Activated CD4-positive, alpha-beta T cell treated with anti-CD3 and anti-CD28 coated beads for 48 hours (primary cell): ENCODE data around the gene PRRT4.

ENCODE experiments used
- DNase-seq: peaks from one replicate; pipeline ENCODE4 v3.0.0-alpha.2; 2020

PRRT4 gene

GRCh38 chr7:128394904-128395496, 33.5 kb upstream of the PRRT4 start:
- no peak for DNase-seq

- no peak for DNase-seq
These were observed 32.2 kb upstream of the PRRT4 start for GRCh38 chr7:128393526-128394330.

DNA sequence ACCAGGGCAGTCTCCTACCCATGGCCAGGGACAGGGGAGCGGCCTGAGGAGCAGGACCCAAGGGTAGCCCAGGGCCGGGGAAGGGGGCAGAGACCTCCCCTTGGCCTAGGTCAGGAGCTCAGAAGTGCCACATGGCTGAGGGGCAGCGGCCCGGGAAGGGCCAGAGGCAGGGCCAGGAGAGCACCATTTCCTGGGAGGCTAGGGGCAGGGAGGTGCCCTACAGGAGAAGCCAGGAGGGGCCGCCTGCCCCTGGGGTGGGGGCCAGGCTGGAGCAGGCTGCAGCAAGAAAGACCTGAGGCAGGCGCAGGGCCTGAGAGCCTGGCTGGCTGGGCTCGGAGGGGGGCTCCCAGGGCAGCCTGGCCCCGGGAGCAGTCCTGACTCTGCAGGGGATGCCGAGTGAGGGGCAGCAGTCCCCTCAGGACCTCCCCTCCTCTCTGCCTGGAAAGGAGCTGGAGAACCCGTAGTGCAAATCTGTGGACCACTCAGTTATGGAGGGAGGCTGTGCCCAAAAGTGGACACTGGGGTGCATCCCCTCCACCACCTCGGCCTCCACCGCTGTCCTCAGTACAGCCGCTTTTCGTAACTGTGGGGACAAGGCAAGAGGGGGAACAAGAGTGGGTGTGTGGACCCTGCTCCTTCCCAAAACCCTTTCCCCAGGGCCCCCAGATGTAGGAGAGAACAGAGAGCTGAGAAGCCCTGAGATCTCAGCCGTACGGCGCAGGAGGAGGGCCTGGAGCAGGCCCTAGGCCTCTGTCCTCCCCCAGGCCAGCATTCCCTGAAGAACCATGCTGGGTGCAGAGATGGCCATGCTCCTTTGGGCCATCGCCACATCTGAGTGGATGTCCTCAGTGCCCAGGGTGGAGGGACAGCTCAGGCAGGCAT, 31.2 kb upstream of the PRRT4 start:
- no peak for DNase-seq

DNA sequence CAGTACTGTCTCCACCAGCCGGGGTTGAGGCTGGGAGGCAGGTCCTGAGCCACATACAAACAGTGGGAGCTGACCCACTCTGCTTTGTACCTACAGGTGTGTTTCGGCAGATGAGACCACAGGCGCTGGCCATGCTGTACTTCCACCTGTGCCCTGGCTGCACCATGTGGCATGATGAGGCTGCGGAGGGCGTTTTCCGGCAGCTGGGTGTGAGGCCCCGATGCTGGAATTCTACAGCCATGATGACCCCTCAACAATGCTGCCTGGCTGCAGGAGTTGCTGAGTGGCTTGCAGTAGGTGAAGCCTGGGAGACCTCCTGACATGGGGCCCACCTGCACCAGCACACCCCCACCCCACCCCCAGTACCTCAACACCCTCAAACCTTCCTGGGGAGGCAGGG, 30.3 kb upstream of the PRRT4 start:
- DNase-seq: no peak

- no peak for DNase-seq
These were observed 29.5 kb upstream of the PRRT4 start for GRCh38 chr7:128390871-128391565.

DNA sequence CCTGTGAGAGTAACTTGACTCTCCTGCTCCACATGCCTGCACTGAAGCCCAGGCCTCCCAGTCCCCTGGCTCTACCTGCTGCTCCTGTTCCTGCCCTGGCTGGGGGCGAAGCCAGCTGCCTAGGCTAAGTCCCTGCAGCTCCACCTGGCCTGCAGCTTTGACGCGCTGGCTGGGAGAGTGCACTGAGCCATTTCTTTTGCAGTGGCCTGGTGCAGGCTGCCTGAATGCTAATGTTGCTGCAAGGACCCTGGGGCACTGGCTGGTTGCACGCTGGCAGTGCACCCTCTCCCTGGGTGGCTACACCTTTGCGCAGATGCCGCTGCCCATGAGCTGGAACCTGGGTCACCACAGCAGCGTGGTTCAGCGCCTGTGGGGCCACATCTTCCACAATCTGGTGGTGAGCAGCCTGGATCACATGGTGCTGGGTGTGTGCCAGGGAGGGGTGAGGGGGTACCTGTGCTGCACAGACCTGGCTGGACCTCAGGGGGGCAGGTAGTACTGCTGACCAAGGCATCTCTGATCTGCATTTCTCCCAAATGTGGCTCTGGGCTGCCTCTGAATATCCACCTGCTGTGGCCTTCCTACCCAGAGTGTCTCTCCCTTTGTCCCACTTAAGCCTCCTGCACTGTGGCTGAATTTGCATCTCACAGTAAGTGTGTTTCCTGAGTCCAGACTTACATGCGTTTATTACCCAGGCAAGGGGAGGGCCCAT, 28.3 kb upstream of the PRRT4 start:
- no peak for DNase-seq

GRCh38 chr7:128389085-128389617, 27.7 kb upstream of the PRRT4 start:
- no peak for DNase-seq

- no peak for DNase-seq
These were observed 26.6 kb upstream of the PRRT4 start for GRCh38 chr7:128388145-128388485.

DNA sequence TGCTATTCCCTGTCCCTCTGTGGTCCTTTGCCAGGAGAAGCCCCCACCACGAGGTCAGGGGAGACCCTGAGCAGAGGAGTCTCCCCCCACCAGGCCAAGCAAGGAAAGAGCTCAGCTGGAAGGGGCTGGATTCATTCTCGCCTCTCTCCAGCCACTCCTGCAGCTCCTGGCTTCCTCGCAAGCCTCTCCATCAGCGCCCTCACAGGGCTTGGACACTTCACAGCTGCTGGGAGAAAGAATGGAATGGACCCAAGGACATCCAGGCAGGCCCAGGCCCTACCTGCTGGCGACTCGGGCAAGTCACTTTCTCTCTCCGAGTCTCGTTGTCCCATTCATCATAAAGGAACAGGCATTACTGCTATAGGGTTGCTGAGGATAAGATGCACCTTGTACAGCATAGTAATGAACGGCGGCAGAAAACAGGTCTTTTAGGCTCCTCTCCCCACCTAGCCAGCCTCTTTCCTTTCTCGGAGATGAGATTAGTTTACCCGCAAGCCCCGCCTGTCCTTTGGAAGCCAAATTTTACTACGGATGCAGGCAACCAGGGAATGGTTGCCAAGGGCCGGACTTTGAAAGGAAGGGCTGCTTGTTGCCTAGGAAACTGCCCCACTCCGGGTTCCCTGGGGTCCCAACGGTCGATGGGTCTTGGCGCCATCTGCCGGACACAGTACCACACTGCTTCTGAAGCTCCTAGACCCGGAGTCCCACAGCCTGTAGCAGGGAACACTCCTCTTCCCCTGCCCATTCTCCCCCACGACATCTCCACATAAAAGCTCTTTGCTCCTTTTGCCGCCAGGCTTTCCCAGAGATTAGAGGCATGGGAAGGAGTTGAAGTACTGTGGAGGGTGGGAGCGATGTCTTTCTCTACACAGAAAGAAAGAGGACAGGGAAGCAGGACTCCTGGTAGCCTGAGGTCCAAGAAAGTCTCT, 26.0 kb upstream of the PRRT4 start:
- DNase-seq: peak; percentile 80

DNA sequence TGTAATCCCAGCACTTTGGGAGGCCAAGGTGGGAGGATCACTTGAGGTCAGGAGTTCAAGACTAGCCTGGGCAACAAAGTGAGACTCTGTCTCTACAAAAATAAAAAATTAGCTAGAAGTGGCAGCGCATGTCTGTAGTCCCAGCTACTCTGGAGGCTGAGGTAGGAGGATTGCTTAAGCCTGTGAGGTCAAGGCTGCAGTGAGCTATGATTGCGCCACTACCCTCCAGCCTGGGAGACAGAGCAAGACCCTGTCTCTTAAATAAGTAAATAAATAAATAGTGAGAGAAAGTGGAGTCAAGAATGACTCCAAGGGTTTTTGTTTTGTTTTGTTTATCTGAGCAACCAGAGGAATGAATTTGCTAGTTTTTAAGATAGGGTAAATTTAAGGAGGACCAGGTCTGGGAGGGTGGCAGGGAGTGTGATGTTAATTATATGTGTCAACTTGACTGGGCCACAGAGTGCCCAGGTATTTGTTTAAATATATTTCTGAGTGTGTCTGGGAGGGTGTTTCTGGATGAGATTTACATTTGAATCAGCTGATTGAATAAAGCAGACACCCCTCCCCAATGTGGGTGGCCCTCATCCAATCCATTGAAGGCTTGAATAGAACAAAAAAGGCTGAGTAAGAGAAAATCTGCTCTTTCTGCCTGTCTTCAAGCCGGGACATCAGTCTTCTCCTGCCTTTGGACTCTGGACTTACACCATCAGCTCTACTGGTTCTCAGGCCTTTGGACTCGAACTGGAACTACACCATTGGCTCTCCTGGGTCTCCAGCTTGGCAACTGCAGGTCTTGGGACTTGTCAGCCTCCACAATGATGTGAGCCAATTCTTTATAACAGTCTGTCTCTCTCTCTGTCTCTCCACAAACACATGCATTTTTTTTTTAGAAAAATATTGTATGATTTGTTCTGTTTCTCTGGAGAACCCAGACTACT, 24.8 kb upstream of the PRRT4 start:
- DNase-seq: no peak

DNA sequence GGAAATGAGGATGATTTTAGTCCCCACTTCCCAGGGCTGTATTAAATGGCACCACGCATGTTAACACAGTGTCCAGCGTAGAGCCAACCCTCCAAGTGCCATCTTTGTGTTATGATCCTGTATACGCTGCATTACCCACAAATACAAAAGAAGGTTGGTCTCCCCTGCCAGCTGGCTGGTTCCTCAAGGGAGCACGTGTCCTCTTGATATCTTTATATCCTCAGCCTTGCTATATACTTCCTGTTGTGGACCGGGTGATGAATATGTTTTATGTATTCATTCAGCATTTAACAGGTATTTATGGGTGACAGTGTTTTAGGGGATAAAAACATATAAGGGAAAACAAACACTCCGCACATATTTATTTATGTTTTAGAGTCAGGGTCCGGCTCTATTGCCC, 23.2 kb upstream of the PRRT4 start:
- DNase-seq: no peak

DNA sequence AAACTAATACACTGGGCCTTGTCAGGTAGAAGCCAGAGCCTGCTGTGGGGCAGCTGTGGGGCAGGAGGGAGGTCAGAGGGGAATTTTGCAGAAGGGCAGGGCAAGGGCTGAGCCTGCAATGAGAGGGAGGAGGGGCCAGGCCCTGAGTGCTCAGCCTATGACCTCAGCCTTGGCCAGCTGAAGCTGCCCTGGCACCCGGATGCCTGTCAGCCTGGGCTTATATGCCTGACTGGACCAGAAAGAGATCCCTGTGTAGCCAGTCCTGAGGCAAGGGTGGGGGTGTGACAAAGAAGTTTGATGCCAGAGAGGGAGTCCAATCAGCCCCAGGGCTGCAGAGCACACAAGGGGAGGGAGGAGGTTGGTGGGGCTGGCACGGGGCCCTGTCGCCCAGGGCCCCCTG, 22.3 kb upstream of the PRRT4 start:
- DNase-seq: no peak

DNA sequence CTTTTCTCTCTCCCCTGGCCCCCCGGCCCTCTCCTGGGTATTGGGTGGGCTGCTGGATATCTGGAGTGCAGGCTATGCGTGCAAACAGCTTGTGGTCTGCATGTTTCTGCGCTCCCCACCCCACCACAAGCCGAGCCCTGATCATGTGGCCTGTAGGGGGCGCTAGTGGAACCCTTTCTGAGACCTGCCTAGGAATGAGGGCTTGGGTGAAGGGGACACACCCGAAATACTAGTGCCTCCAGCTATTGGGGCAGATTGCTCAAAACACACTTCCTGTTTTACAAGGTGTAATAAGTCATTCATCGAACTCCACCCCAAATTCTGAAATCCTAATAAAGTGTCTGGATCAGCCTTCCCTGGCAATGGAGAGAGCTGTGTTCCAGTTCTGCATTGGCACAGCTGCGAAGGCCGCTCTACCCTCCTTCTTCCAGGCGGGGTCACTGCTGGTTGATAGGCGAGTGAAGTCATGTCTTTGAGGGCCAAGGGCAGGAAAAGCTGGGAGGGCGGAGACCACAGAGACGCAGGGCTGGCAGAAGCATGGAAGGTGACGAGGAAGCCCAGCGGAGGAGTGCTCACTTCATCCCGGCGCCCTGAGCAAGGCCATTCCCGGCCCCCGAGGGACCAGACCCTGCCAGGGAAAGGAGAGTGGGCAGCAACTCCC, 19.8 kb upstream of the PRRT4 start:
- DNase-seq: peak; percentile 74

- no peak for DNase-seq
These were observed 19.1 kb upstream of the PRRT4 start for GRCh38 chr7:128380483-128381106.

DNA sequence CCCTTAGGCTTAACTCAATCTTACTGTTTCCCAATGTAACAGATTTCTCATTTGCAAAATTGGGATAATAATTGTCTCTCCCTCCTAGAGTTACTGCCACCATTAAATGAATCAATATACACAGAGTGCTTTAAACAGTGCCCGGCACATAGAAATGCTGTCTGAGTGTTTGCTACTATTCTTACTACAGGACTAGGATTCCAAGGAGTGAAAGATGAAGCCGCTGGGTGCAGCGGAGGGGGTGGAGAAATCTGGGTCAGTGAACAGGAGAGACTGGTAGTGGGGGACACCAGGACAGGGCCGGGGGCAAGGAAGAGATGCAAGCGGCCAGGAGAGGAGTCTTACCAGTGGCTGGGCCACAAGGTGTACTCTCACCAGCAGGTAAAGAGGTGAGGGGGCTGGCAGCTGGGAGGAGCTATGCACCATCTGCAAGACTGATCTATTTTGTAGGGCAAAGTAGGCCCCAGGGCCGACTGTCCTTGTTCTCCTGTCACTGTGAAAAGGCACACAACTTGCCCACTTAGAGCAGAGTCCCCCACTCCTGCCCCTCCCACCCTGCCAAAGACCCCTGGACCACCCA, 18.5 kb upstream of the PRRT4 start:
- no peak for DNase-seq

GRCh38 chr7:128378637-128379036, 17.1 kb upstream of the PRRT4 start:
- no peak for DNase-seq

DNA sequence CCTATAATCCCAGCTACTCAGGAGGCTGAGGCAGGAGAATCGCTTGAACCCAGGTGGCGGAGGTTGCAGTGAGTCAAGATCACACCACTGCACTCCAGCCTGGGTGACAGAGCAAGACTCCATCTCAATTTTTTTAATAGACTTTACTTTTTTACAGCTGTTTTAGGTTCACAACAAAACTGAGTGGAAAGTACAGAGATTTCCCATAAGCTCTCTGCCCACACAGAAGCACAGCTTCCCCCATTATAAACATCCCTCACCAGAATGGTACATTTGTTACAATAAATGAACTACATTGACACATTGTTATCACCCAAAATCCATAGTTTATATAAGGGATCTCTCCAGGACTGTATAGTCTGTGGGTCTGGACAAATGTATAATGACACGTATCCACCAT, 14.6 kb upstream of the PRRT4 start:
- DNase-seq: no peak

DNA sequence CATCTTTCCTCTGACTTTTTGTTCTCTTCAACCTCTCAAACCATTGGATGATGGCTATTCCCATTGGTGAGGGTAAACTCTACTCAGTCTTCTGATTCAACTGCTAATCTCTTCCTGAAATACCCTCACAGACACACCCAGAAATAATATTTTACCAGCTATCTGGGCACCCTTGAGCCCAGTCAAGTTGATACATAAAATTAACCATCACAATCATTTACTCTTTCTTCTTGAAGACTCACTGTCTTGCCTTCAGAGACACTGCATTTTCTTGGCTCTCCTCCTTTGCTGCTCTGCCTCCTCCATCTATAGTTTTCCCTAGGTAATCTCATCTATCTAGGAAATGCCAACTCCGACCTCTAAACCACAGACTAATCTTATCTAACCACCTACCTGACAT, 12.6 kb upstream of the PRRT4 start:
- DNase-seq: no peak

DNA sequence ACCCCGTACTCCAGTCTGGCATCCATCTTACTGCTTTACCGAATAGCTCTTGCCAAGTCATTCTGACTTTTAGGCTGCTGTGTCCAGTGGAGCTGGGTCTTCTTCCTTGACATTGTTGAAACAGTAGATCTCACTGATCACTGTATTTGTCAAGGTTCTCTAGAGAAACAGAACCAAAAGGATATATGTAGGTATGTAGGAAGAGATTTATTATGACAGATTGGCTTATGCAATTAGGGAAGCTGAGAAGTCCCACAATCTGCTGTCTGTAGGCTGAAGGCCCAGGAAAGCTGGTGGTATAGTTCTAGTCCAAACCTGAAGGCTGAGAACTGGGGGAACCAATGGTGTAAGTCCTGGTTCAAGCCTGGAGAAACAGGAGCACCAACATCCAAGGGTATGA, 12.1 kb upstream of the PRRT4 start:
- no peak for DNase-seq
